Upper lobe of right lung (tissue), 1 donor: ENCODE results near the gene NSFL1C. TPM values are rescaled to one million over a fixed set of nuclear protein-coding genes. Genes with fewer than 3 reads are reported as not detected.
"Not testable (repeated sequence)": the region's sequence is repeated elsewhere in the genome, so short reads cannot be mapped to it uniquely, and the experiment has no call there.

Experiments used
- ATAC-seq: fragments of 200-7000 bp; cut with Tn5 transposase; one replicate; pipeline ENCODE4 v1.9.1; 2020; ENCODE audit warnings: mild to moderate bottlenecking, moderate library complexity
- DNase-seq: peaks from one replicate; pipeline ENCODE4 v3.0.0-alpha.2; 2020
- H3K27ac ChIP-seq: fragments of 200-600 bp; one replicate; pipeline ENCODE4 v1.8.0; 2022
- H3K27me3 ChIP-seq: fragments of 200-600 bp; one replicate; pipeline ENCODE4 v1.8.0; 2022; ENCODE audit warnings: mild to moderate bottlenecking
- H3K36me3 ChIP-seq: fragments of 200-600 bp; one replicate; pipeline ENCODE4 v1.8.0; 2022
- H3K4me1 ChIP-seq: fragments of 200-600 bp; one replicate; pipeline ENCODE4 v1.8.0; 2022
- H3K4me3 ChIP-seq: fragments of 200-600 bp; one replicate; pipeline ENCODE4 v1.8.0; 2022; ENCODE audit warnings: mild to moderate bottlenecking
- H3K9me3 ChIP-seq: fragments of 200-600 bp; one replicate; pipeline ENCODE4 v1.8.0; 2022
- intact Hi-C: fragments of 100-400 bp; cut with DNase I; formaldehyde crosslinking; loops from one replicate; pipeline ENCODE4 v1.11.0; 2022
- total RNA-seq: library from RNA; stranded (reverse); fragmentation: NEBNext Ultra II Directional; extraction: Animal tissue kit (Norgen Biotek cat#: 25700); gene quantifications from one replicate; pipeline ENCODE4 v1.2.1, GENCODE V29; 2021
- TF ChIP-seq, protein P1 (sequence below): fragments of 200-600 bp; IDR thresholded peaks from one replicate; pipeline ENCODE4 v1.8.0; 2022; ENCODE audit warnings: antibody characterized with exemption
- donor health status: DM: no; HTN: yes; CAD: no; lungs with severe emphysema.

NSFL1C gene
- total RNA-seq, 1 donor from 2014 or later, result 73.4 TPM

DNA sequence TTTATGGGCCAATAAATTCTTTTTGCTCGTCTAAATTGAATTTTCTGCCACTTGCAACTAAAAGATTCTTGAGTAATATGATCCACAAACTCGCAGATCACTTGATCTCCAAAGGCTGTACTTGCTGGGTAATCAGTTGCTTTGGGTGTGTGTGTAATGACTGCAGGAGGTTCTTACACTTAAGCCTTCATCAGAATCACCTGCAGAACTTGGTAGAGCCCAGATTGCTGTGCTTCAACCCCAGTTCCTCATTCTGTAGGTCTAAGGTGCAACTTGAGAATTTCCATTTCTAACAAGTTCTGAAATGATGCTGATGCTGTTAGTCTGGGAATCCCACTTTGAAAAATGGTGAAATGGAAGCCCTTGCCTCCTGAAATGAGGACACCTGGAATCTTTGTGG, 60.8 kb downstream of the NSFL1C start:
- TF ChIP-seq, protein P1, sequence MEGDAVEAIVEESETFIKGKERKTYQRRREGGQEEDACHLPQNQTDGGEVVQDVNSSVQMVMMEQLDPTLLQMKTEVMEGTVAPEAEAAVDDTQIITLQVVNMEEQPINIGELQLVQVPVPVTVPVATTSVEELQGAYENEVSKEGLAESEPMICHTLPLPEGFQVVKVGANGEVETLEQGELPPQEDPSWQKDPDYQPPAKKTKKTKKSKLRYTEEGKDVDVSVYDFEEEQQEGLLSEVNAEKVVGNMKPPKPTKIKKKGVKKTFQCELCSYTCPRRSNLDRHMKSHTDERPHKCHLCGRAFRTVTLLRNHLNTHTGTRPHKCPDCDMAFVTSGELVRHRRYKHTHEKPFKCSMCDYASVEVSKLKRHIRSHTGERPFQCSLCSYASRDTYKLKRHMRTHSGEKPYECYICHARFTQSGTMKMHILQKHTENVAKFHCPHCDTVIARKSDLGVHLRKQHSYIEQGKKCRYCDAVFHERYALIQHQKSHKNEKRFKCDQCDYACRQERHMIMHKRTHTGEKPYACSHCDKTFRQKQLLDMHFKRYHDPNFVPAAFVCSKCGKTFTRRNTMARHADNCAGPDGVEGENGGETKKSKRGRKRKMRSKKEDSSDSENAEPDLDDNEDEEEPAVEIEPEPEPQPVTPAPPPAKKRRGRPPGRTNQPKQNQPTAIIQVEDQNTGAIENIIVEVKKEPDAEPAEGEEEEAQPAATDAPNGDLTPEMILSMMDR, result no peak
- ATAC-seq, result no peak
- H3K4me3 ChIP-seq, result no peak overlapping the region
- H3K36me3 ChIP-seq, result no peaks in the 10 kb centered on the region
- H3K27ac ChIP-seq, result no peak overlapping the region
- intact Hi-C loops, result no loop called here
- H3K27me3 ChIP-seq, result no peaks in the 10 kb centered on the region
- no peaks in the 10 kb centered on the region for H3K9me3 ChIP-seq
- no peaks in the 10 kb centered on the region for H3K4me1 ChIP-seq
- no peak for DNase-seq

- Histone ChIP-seq H3K9me3 (no peaks in the 10 kb centered on the region), H3K4me3 (no peak overlapping the region), H3K4me1 (no peaks in the 10 kb centered on the region), H3K27me3 (no peaks in the 10 kb centered on the region), H3K27ac (no peak overlapping the region), H3K36me3 (no peaks in the 10 kb centered on the region)
- no peak for DNase-seq
- TF ChIP-seq, protein P1, result no peak
- ATAC-seq, result no peak
- intact Hi-C loops, result no loop called here
These were observed 63.0 kb downstream of the NSFL1C start for GRCh38 chr20:1403624-1404023.

DNA sequence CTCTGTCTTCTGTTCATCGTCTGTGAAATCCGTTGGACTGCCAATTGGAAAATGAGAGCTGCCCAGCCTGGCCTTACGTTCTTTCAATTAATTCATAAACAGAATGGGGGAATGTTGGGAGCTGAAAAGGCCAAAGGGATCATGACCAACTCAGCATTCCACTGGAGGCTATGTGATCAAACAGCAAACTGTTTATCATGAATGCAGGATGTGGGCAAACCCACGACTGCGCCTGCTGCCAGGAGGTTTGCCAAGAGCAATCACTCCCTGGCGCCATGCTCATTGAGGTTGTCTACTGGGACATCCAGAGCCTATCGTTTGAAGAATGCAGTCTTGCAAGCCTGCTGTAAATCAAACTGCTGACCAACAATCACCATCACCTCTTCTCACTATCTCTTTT, 64.5 kb downstream of the NSFL1C start:
- no peak for DNase-seq
- ATAC-seq, result no peak
- TF ChIP-seq, protein P1, result no peak
- no peaks in the 10 kb centered on the region for H3K27me3 ChIP-seq
- no peak overlapping the region for H3K27ac ChIP-seq
- H3K9me3 ChIP-seq, result no peaks in the 10 kb centered on the region
- no peak overlapping the region for H3K4me3 ChIP-seq
- H3K4me1 ChIP-seq, result no peaks in the 10 kb centered on the region
- no peaks in the 10 kb centered on the region for H3K36me3 ChIP-seq
- intact Hi-C loops, result no loop called here

DNA sequence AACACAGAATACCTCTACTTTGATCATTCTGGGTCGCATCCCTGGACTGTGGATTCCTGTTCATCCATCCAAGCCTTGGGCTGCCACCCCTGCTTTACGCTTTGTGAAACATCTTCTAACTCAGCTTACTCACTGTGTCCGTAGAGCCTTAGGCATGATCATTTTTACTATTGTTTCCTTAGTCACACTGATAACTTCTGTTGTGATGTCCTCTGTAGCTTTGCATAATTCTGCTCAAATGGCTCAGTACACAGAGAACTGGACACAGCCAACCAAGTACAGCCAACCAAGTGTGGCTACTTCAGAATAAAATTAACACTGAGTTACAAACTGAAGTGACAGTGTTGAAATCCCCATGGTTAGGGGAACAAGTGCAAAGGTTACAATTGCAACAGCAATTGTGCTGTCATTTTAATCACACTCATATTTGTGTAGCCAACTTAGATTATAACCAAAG, 65.2 kb downstream of the NSFL1C start:
- Histone ChIP-seq H3K4me3 (no peak overlapping the region), H3K9me3 (no peaks in the 10 kb centered on the region), H3K27me3 (no peaks in the 10 kb centered on the region), H3K4me1 (no peaks in the 10 kb centered on the region), H3K36me3 (no peaks in the 10 kb centered on the region), H3K27ac (no peak overlapping the region)
- intact Hi-C loops, result no loop called here
- ATAC-seq, result peak; percentile 56
- DNase-seq, result no peak
- TF ChIP-seq, protein P1, result no peak

DNA sequence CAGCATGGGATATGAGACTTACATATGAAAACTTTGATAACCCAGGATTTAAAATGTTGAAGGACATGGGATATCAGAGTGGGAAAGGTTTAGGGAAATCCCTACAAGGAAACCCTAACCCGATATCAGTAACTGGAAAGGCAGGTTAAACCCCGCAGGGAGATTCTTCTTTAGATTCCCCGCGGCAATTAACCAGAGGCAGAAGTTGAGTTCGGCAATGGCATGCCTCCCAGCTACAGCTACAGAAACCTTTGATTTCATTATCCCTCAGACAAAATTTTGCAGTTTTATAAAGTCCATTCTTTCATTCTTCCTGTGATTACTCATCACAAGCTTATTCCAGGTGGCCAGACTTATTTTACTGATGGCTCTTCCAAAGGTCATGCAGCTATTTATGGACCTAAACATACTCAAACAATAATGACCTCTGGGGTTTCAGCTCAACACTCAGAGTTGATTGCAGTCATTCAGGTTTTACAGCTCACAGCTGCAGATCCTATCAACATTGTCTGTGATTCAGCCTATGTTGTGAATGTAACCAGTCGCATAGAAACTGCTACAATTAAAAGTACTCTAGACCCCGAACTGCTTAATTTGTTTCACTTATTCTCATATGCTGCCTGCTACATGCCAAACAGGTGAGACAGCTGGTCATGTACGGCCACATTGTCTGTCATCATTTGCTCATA, 66.8 kb downstream of the NSFL1C start:
- not testable (repeated sequence) for DNase-seq

DNA sequence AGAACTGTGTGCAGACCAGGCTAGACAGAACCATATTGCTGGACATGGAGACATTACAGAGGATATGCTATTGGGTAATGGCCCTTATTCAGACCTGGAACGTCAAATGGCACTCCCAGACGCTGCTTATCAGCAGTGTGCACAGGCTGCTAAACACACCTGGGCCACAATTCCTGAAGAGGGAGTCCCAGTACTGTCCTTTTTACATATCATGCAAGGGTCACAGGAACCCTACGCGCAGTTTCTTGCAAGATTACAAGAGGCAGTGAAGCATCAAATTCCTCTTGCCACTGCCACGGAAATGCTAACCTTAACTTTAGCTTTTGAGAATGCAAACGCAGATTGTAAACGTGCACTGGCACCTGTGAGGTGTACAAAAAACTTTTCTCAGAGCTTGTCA, 68.5 kb downstream of the NSFL1C start:
- not testable (repeated sequence) for DNase-seq, ATAC-seq, H3K4me3 ChIP-seq, H3K36me3 ChIP-seq, H3K27me3 ChIP-seq, H3K9me3 ChIP-seq, H3K27ac ChIP-seq, H3K4me1 ChIP-seq
- intact Hi-C loops, result loop anchor here (10.0 kb wide), 1 partner anchor 63 kb away; no protein-coding TSS in a partner anchor

More for the DNA sequence above, 66.8 kb downstream of the NSFL1C start:
- H3K4me3 ChIP-seq, H3K9me3 ChIP-seq, ATAC-seq, H3K27ac ChIP-seq, H3K36me3 ChIP-seq, H3K4me1 ChIP-seq, H3K27me3 ChIP-seq: not testable (repeated sequence)
- intact Hi-C loops, result loop anchor here (10.0 kb wide), 1 partner anchor 65 kb away; no protein-coding TSS in a partner anchor
